Stimulated activated CD8-positive, alpha-beta memory T cell treated with anti-CD3 and anti-CD28 coated beads, Interleukin-4, amount 100 ng/mL, for 4 hours (primary cell): ENCODE results near the gene ARSG.

ENCODE experiments used
- DNase-seq, 2 donors: peaks; one replicate each; pipeline ENCODE4 v3.0.0-alpha.2; 2020; ENCODE audit warnings: low read depth in 2 of 2, low spot score in 1 of 2

Gene ARSG

DNA sequence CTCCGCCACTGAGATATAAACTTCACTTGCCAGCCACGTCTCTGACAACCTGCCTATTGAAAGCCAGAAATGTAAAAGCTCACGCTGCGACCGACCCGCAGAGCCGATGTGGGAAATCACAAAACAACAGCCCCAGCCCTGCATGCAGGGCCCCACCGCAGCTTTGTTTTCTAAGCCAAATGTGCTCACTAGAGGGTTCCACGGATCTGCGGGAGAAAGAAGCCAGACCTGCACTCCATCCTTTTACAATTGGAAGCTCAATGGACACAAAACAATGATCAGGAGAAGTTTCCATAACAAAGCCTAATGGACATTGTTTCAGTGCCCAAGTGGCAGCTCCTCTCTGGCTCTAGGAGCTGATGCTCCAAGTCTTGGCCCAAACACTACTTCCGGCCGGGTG, 132.9 kb downstream of the ARSG start:
- DNase-seq: no peak

DNA sequence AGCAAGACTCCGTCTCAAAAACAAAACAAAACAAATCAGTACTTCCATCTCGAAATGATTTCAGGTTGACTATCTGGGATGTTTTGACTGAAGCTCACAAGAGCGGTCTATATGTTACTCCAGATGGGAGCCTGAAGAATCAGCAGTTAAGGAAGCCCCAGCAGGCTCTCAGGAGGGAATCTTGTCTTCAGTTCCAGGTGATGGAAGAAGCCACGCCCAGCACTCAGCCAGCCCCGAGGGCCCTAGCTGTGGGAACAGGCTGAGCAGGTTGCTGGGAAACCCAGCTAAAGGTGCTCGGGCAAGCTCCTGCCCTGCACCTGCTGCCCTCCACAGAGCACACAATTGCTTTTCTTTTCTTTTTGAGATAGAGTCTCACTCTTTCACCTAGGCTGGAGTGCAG, 133.6 kb downstream of the ARSG start:
- no peak for DNase-seq

- no peak for DNase-seq
Observed at GRCh38 chr17:68425979-68426378, 134.7 kb downstream of the ARSG start.

DNA sequence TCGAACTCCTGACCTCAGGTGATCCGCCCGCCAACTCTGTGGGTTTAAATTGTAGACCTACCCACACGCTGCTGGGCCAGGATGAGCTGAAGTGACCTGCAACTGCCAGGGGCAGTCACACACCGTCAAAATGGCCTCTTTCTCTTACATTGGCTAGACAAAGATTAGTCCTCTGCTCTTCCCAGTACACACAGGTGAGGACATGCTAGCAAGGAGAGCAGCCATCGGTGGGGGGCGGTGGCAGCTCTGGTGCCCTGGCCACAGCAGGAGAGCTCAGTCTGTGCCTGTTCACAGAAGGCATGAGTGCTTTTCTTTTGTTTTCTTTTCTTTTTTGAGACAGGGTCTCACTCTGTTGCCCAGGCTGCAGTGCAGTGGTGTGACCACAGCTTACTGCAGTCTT, 136.3 kb downstream of the ARSG start:
- DNase-seq: no peak

DNA sequence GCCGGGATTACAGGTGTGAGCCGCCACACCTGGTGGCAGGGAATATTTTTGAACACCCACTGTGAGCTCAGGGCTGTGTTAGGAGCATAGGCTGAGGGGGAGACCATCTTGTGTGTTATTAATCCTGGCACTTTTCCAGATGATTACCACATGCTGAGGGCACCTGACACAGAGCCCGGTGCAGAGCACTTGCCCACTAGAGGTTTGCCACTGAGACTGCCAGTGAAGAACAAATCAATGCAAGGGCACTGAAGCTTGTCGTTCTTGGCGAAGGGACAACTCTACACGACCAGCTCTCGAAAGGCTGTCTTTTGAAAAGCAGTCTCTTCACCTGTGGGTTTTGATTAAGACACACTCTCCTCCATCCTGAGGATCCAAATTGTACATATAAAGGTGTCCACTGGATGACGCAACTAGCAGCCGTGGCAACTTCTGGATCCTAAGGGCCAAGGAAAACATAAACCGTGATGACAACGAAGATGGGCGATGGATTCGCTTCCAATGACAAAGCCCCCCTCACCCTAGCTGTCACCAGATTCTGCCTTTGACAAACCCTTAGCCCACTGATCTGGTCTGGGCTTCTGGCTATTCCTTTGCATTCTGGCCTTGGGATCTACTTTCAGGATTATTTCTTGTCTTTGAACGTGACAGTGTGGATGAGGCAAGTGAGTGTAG, 137.3 kb downstream of the ARSG start:
- no peak for DNase-seq

GRCh38 chr17:68429881-68430280, 138.6 kb downstream of the ARSG start:
- DNase-seq: no peak

GRCh38 chr17:68431045-68431608, 139.8 kb downstream of the ARSG start:
- DNase-seq: no peak

DNA sequence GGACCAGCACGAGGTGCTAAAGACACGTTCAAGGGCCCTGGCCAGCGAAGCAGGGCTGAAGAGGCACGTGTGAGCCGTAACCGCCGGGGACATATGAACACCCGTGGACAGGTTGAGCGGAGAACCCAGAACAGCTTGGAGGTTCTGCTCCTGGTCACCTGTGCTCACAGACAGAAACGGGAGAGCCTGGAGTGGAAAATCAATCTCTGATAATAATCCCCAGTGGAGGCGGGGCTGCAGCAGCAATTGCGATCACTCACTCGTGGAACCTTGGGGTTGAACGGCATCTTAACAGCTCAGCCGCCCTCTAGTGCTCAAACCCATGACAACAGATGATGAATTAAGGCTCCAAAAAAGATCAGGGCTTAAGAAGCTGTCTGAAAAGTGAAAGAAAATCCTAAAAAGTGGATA, 140.4 kb downstream of the ARSG start:
- no peak for DNase-seq

- no peak for DNase-seq
Observed at GRCh38 chr17:68432086-68432864, 141.0 kb downstream of the ARSG start.

DNA sequence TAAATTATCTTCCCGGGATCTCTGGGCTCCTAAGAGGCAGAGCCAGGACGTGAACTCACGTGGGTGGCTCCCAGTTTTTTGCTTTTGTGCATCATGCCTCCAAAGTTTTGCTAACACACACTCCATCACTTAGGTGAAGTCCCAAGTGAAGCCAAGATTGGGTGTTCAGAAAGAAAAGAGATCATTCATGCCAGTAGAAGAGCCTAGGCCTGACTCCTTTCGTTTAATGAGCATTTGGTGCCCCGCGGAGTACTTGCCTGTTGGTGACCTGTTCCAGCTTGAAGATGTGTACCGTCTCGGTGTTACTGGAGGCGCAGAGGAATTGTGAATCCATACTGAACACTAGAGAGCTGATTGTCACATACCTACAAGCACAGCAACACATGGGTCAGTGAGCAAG, 141.9 kb downstream of the ARSG start:
- no peak for DNase-seq

GRCh38 chr17:68433911-68434508, 142.7 kb downstream of the ARSG start:
- DNase-seq: no peak

DNA sequence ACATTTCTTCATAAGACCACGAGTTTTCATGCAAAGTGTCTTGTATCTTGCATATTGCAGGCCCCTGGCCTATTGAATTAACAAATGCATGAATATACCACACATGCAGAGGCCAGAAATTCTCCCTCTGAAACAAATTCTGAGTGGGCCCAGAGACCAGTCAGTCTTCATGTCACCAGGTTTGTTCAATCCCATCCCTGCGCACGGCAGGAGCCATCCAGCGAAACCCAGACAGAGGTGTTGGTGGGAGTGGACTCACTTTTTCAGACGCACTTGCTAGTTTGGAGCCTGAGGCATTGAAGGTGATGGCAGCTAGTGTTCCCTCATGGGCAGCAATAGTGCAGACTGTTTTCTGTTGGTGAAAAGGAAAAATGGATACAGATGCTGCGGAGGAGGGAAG, 144.1 kb downstream of the ARSG start:
- no peak for DNase-seq

GRCh38 chr17:68435876-68436842, 144.9 kb downstream of the ARSG start:
- peak; percentile 62 to 81 for DNase-seq

DNA sequence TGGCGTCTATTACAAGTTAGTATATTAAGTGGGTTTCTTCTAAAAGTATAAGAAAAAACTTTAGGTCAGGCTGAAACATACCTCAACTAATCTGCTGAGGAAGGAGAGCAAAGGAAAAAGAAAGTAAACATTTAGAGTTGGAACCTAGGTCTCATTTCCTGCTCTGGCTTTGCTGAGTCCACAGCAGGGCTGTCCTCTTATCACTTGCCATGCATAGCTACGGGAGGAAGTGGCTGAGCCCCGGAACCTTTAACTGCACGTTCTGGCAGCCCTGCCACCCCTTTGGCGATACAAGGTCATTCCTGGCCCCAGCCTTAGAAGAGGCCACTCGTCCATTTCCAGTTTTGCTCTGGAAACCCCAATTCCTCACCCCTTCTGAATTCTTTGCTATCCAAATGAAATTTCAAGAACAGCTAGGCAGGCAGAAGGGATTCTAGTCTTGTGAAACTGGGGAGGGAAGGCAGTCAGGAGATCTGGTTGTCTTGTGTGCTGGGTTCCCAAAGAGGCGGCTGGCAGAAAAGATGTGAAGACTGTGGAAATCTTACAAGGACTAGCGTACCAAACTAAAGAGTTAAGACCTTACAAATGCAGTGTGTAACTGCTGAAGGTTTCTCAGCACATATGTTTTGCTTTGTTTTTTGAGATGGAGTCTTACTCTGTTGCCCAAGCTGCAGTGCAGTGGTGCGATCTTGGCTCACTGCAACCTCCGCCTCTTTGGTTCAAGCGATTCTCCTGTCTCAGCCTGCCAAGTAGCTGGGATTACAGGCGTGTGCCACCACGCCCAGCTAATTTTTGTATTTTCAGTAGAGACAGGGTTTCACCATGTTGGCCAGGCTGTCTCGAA, 146.9 kb downstream of the ARSG start:
- DNase-seq: no peak

DNA sequence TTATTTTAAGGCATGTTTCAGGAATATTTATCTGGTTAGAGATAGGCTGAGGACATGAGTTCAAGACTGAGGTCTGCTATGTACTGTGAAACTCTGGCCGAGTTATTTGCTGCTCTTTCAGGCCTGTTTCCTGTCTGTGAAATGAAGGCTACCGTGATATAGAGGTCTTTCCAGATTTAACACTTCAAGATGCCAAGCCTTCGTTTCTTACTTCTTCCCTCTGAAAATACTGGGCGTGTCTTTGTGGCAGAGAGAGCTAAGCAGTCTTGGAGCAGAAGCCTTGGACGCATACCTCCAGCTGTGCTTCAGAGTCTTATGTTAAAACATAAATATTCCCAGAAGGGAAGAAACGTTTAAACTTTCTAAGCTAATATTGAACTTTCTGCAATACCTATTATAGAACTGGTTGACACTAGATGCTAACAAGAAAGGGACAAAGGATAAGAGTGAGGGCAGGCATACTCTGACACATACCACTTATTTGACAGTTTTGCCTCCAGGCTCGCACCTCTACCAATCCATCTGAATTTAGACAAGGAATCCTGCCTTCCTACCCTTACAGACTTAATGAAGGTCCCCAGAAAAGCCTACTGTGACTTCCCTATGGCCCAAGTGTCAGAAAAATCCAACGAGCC, 148.5 kb downstream of the ARSG start:
- no peak for DNase-seq

DNA sequence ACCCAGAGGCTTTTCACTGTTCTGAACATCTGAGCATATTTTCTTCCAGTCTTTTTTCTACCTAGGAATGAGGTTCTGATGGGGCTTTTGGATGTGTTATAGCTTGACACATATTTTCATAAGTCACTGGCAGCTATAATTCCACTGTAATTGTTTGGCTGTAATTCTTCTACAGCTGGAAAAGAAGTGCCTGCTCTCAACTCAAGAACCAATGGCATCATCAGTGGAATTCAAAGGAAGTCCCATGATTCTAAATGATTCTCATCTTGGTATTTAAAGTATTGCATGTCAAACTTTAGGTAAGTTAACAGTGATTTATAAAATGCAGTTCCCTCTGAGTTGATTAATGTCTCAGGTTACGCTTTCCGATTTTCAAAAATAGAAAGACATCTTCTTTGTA, 149.2 kb downstream of the ARSG start:
- DNase-seq: no peak

DNA sequence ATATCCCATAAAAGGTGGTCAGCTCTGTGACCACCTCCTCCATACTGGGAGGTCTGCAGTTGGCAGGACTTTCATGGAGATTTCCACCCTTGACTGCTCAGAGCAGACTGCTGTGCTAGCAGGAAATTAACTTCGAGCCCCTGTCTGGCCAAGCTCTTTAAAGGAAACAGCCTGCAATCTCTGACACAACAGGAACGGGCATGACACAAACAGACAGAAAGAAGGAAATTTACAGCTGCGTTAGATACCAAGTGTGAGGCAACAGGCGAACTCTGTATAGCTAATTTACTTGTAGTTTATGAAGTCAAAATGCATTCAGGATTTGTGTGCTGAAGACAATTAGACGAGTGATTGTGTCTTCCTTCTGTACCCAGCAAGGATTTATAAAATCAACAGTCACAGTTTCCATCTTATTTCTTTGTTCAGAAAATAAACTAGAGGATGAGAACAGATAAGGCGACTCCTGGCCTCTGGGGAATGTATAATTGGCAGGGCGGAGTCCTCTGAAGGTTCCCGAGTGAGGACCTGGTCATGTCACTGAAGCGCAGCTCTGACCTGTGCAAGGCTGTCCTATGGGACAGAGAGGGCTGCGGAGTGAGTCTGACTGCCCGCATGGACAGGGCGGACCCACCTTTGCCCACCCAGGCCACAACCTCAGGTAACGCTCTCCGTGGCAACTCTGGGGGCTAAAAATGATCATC, 149.9 kb downstream of the ARSG start:
- DNase-seq: no peak

GRCh38 chr17:68443972-68444464, 152.7 kb downstream of the ARSG start:
- DNase-seq: no peak

DNA sequence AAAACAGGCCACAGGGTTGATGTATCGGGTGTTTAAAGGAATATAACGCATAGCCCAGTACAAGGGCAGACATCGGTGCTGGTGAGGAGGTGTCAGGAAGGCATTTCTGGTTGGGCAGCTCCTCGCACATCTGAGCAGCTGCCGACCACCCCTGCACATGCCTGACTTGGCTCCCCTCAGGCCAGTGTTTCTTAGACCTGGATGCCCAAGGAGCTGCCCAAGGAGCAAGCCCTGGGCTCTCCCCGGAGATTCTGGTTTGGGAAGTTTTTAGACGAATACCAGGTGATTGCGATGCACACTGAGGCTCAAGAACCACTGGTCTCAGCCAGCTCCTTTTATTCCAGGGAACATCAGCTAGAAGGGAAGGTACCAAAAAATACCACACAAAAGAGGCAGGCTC, 154.4 kb downstream of the ARSG start:
- DNase-seq: no peak
